Sigmoid colon (tissue), 4 donors: ENCODE data around the gene ZNF511.

Experiments used
- CTCF ChIP-seq, 4 experiments: fragments of 450-650 bp in 3 of 4; fragments of 200-600 bp in 1 of 4; IDR thresholded peaks; one replicate each; pipeline ENCODE4 v1.5.1; 2016 to 2019; ENCODE audit warnings: antibody characterized with exemption in 4 of 4, mild to moderate bottlenecking in 3 of 4, moderate library complexity in 2 of 4
- EP300 ChIP-seq, 4 donors: sonication (generic); formaldehyde crosslinking; IDR thresholded peaks; one replicate each; pipeline ENCODE4 v1.6.1; 2017; ENCODE audit warnings: antibody characterized with exemption in 4 of 4
- POLR2A ChIP-seq, 2 donors: fragments of 450-650 bp; IDR thresholded peaks; one replicate each; pipeline ENCODE4 v1.6.1; 2016; ENCODE audit warnings: antibody characterized with exemption in 2 of 2, mild to moderate bottlenecking in 2 of 2, moderate library complexity in 2 of 2
- POLR2AphosphoS5 ChIP-seq, 4 donors: sonication (generic); formaldehyde crosslinking; IDR thresholded peaks; one replicate each; pipeline ENCODE4 v1.6.1; 2017; ENCODE audit warnings: antibody characterized with exemption in 4 of 4

- TF ChIP-seq POLR2A (IDR thresholded peaks at IDR 0.05) = no peak
- TF ChIP-seq EP300 (IDR thresholded peaks at IDR 0.05) = no peak
- TF ChIP-seq CTCF (IDR thresholded peaks at IDR 0.05) = no peak
- TF ChIP-seq POLR2AphosphoS5 (IDR thresholded peaks at IDR 0.05) = no peak
Observed at GRCh38 chr10:133354672-133355240, 46.0 kb downstream of the ZNF511 start.
